ENCODE data around the gene ALKBH5.
A peak's percentile ranks its signal among the peaks of the same experiment; 100 is the strongest.

The ALKBH5 gene

GRCh38 chr17:18230288-18231141 is 46.9 kb downstream of the ALKBH5 start:
- in situ Hi-C loops (cut with HindIII; ENCODE audit: low pct_ligation_motif_present, low pct_unique_long_range_greater_than_20kb, low sequenced_read_pairs), result no loop called here
- DNase-seq, result no peak

GRCh38 chr17:18231164-18231563 is 47.5 kb downstream of the ALKBH5 start:
- in situ Hi-C loops (cut with HindIII; ENCODE audit: low pct_ligation_motif_present, low pct_unique_long_range_greater_than_20kb, low sequenced_read_pairs), result no loop called here
- DNase-seq, result no peak

DNA sequence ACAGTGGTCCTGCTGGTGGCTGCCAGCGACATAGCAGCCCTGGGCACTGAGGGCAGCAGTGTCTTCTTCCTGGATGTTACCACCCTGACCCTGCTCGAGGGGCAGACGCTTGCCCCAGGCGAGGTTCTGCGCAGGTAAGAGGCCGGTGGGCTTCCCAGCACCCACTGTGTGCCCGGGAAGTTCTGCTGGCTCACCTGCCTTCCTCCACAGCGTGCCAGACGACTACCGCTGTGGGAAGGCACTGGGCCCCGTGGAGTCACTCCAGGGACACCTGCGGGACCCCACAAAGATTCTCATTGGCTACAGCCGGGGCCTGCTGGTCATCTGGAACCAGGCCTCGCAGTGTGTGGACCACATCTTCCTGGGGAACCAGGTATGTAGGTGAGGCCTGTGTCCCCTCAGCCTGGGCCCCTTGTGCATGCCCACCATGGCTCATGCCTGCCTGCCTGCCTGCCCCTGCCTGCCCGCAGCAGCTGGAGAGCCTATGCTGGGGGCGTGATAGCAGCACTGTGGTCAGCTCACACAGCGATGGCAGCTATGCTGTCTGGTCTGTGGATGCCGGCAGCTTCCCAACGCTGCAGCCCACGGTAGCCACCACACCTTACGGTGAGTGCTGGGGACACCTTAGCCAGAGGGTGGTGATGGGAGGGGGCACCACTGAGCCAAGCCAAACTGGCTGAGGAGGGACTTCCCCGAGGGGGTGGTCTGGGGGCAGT is 50.3 kb downstream of the ALKBH5 start:
- in situ Hi-C loops (cut with HindIII; ENCODE audit: low pct_ligation_motif_present, low pct_unique_long_range_greater_than_20kb, low sequenced_read_pairs), result no loop called here
- DNase-seq, result no peak

- DNase-seq, result no peak
- in situ Hi-C loops (cut with HindIII; ENCODE audit: low pct_ligation_motif_present, low pct_unique_long_range_greater_than_20kb, low sequenced_read_pairs), result no loop called here
Observed at GRCh38 chr17:18234853-18235380, 51.3 kb downstream of the ALKBH5 start.

DNA sequence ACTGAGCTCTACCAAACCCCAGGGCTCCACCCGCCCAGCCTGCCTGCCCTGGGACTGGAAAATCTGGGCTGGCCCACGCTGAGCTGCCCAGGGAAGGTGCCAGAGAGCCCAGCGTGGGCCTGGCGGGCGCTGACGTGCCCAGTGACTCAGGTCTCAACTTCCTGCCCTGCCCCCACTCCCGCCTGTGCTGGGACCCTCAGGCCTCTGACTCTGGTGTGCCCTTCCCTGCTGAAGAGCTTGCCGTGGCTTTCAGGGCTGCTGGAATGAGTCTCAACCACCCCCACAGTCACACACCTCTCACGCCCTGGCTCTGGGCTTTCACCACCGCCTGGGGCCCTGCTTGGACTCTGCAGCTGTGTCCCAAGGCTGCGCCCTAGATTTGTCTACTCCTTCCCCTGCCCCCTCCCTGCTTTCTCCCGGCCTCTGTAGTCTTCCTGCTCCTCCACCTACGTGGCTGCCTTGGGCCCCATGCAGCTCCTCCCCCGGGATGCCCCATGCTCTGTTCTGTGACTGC is 52.2 kb downstream of the ALKBH5 start:
- no peak for DNase-seq
- in situ Hi-C loops (cut with HindIII; ENCODE audit: low pct_ligation_motif_present, low pct_unique_long_range_greater_than_20kb, low sequenced_read_pairs), result no loop called here

DNA sequence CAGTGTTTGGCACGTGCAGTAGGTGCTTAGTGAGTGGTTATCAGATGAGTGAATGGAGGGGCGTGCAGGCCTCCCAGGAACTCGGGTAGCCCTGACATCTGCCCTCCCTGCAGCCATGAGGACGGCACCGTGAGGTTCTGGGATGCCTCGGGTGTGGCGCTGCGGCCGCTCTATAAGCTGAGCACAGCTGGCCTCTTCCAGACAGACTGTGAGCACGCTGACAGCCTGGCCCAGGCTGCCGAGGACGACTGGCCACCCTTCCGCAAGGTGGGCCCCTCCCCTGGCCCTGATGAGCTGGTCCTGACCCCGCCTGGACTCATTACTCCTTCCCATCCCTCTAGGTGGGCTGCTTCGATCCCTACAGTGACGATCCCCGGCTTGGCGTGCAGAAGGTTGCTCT is 52.9 kb downstream of the ALKBH5 start:
- no peak for DNase-seq
- in situ Hi-C loops (cut with HindIII; ENCODE audit: low pct_ligation_motif_present, low pct_unique_long_range_greater_than_20kb, low sequenced_read_pairs), result no loop called here

DNA sequence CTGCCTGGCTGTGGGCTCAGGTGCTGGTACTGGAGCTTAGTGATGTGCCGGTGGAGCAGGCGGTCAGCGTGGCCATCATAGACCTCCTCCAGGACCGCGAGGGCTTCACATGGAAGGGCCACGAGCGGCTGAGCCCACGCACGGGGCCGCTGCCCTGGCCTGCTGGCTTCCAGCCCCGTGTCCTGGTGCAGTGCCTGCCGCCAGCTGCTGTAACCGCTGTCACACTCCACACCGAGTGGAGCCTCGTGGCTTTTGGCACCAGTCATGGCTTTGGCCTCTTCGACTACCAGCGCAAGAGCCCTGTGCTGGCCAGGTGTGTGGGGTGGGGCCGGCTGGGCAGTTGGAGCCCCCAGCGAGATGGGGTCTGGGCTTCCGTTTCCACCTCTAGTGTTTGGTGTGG is 53.8 kb downstream of the ALKBH5 start:
- no peak for DNase-seq
- in situ Hi-C loops (cut with HindIII; ENCODE audit: low pct_ligation_motif_present, low pct_unique_long_range_greater_than_20kb, low sequenced_read_pairs), result no loop called here

- no peak for DNase-seq
- in situ Hi-C loops (cut with HindIII; ENCODE audit: low pct_ligation_motif_present, low pct_unique_long_range_greater_than_20kb, low sequenced_read_pairs), result no loop called here
Observed at GRCh38 chr17:18238299-18238698, 54.7 kb downstream of the ALKBH5 start.

GRCh38 chr17:18240449-18240848 is 56.8 kb downstream of the ALKBH5 start:
- in situ Hi-C loops (cut with HindIII; ENCODE audit: low pct_ligation_motif_present, low pct_unique_long_range_greater_than_20kb, low sequenced_read_pairs), result no loop called here
- DNase-seq, result no peak

GRCh38 chr17:18241229-18241871 is 57.7 kb downstream of the ALKBH5 start:
- no peak for DNase-seq
- in situ Hi-C loops (cut with HindIII; ENCODE audit: low pct_ligation_motif_present, low pct_unique_long_range_greater_than_20kb, low sequenced_read_pairs), result no loop called here

- in situ Hi-C loops (cut with HindIII; ENCODE audit: low pct_ligation_motif_present, low pct_unique_long_range_greater_than_20kb, low sequenced_read_pairs), result no loop called here
- DNase-seq, result no peak
Observed at GRCh38 chr17:18245038-18245776, 61.6 kb downstream of the ALKBH5 start.

GRCh38 chr17:18246109-18246725 is 62.6 kb downstream of the ALKBH5 start:
- in situ Hi-C loops (cut with HindIII; ENCODE audit: low pct_ligation_motif_present, low pct_unique_long_range_greater_than_20kb, low sequenced_read_pairs), result no loop called here
- no peak for DNase-seq

- in situ Hi-C loops (cut with HindIII; ENCODE audit: low pct_ligation_motif_present, low pct_unique_long_range_greater_than_20kb, low sequenced_read_pairs), result no loop called here
- DNase-seq, result peak; percentile 18
Observed at GRCh38 chr17:18246880-18247612, 63.4 kb downstream of the ALKBH5 start.

- in situ Hi-C loops (cut with HindIII; ENCODE audit: low pct_ligation_motif_present, low pct_unique_long_range_greater_than_20kb, low sequenced_read_pairs), result no loop called here
- no peak for DNase-seq
Observed at GRCh38 chr17:18247613-18248001, 64.0 kb downstream of the ALKBH5 start.

GRCh38 chr17:18248300-18248731 is 64.7 kb downstream of the ALKBH5 start:
- in situ Hi-C loops (cut with HindIII; ENCODE audit: low pct_ligation_motif_present, low pct_unique_long_range_greater_than_20kb, low sequenced_read_pairs), result no loop called here
- DNase-seq, result peak; percentile 74

DNA sequence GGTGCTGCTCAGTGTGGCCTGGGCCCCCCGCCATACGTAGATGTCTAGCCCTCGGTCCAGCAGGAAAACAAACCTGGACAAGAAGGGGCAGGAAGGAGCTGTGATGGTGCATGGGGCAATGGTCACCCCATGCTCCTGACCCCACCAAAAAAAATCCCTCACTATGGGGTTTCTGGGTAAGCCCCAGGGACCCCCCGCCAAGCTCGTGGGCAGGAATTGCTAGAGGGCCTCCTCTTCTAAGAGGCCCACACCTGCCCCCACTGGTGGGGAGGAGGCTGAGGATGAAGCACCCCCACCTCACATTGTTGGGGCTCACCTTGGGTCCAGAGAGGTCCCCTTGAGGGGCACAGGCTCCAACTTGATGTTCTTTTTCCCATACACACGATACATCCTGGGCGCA is 65.2 kb downstream of the ALKBH5 start:
- in situ Hi-C loops (cut with HindIII; ENCODE audit: low pct_ligation_motif_present, low pct_unique_long_range_greater_than_20kb, low sequenced_read_pairs), result no loop called here
- DNase-seq, result no peak

- no peak for DNase-seq
Observed at GRCh38 chr17:18250259-18250658, 66.6 kb downstream of the ALKBH5 start.

More at GRCh38 chr17:18250259-18250658, 66.6 kb downstream of the ALKBH5 start:
- in situ Hi-C loops (cut with HindIII; ENCODE audit: low pct_ligation_motif_present, low pct_unique_long_range_greater_than_20kb, low sequenced_read_pairs), result no loop called here

Measured in ACHN (cell line).